ENCODE data around the gene CYREN.
"Not testable (repeated sequence)": the region's sequence is repeated elsewhere in the genome, so short reads cannot be mapped to it uniquely, and the experiment has no call there.

CYREN gene, protein sequence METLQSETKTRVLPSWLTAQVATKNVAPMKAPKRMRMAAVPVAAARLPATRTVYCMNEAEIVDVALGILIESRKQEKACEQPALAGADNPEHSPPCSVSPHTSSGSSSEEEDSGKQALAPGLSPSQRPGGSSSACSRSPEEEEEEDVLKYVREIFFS

DNA sequence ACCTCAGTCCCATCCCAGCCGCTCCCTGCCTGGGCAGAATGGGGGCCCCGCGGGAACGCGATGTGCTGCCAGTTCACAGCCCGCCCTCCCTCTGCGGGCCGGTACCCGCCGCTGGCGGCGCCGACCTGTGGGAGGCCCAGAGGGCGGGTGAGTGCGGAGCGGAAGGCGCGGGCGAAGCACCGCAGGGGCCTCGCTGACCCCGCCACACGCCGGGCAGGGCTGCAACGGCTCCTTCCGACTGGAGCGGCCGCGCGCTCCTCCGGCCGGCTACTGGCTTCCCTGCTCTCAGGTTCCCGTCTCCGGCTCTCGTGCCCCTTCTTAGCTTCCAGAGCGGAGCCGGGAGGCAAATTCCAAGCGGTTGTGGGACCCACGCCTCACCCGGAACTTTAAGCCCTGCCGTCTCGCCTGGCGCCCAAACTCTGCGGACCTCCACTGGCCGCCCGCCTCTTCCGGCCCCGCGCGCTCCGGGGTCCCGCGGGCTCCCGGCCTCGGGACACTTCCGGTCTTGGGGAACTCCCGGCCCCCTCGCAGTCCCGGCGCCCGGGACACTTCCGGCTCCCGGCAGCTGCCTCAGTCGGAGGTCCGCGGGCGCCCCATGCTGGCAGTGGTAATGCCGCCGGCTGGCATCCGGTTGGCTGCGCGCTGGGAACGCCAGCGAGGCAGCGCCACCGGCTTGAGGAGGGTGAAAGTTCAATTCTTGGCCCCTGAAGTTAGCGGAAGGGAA lies at the start of gene CYREN:
Gene CYREN, minus strand, starts transcription at position 434 of the 724 bp plus-strand sequence. CDS start 1,785 bp downstream, outside the sequence.
- peak; percentile 97 for DNase-seq (ENCODE audit: low spot score)

DNA sequence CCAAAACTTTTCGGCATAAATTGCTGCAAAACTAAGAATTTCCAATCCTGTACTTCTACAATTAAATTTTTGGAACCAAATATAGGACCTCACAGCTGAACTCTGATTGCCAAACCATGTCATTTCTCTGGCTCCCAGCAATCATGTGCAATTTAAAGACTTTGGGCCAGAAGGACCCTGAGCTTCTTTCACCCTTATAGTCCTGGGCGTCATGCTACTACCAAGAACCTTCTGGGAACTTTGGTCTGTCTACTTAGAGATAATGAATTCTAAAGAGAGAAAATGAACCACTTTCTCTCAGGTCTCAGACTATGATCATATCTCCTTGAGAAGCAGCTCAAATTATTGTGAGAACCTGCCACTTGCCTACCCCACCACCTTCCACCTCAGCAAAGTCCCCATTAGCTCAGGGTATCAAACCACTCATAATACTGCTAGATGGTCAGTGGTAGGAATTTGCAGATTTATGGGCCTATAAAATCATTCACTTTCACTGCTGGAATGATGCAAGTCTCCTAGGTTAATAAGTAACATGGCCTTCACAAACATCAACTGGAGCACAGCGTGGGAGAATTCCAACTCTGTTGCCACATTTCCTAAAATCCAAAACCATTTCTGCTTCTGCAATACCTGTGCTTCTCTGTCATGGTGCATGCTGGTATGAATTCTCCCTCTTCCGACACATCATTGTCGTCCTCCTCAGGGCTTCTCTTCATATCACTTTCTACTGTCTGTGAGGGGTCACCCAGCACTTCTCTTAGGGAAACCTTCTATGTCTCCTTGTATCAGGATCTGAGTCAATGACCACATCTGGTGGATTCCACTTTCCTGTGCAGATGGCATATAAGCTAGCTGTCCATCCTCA lies 47.4 kb upstream of the CYREN start:
- DNase-seq (ENCODE audit: low spot score): no peak

DNA sequence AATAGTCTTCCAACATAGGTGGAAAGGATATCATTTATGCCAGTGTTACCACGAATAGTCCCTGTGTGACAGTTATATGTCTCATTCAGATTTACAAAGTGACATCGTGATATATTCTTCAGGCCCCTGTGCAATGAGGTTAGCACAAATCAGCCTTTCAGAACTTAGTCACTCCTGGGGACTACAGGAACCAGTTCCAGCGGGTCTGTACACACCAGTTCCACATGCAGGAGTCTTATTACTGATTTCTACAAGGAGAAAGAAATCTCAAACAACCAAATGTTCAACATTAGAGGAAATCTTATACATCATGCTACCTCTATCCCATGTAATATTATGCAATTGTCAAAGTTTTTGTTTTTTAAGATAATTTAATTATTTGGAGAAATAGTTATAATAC lies 45.2 kb upstream of the CYREN start:
- DNase-seq (ENCODE audit: low spot score): no peak

DNA sequence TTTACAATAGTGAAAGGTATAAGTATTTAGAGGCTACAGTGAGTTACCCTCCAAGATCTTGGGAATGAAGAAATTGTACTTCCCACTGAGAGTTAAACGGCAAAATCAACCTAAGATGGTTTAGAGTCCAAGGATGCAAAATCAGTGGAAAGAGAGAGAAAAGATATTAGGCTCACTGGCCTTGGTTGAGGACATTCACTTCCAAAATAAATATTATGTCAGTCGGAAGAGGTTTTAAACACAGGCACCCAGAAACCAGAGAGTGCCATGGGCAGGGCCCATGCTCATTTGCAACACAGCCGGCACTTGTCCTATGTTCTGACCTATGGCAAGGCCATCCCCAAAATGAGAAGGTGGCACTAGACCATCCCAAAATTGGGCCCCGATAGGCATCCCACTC lies 44.7 kb upstream of the CYREN start:
- DNase-seq (ENCODE audit: low spot score): no peak

DNA sequence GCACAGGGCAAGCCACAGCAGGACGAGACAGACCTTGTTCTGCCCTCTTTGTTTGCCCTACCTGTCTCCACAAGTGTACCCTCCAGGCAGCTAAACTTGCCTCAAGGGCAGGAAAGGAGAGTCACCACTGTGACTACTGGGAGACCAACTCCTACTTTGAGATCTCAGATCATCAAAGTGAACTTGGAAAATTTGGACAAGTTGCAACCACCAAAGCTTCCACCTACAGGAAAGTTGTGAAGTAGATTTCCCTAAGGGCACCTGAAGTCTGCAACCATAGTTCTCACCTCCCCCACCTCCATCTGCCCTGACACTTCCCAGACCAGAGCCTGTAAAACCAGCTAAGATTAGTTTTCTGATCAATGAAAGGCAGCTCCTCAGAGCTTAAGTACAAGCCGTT lies 43.3 kb upstream of the CYREN start:
- no peak for DNase-seq (ENCODE audit: low spot score)

DNA sequence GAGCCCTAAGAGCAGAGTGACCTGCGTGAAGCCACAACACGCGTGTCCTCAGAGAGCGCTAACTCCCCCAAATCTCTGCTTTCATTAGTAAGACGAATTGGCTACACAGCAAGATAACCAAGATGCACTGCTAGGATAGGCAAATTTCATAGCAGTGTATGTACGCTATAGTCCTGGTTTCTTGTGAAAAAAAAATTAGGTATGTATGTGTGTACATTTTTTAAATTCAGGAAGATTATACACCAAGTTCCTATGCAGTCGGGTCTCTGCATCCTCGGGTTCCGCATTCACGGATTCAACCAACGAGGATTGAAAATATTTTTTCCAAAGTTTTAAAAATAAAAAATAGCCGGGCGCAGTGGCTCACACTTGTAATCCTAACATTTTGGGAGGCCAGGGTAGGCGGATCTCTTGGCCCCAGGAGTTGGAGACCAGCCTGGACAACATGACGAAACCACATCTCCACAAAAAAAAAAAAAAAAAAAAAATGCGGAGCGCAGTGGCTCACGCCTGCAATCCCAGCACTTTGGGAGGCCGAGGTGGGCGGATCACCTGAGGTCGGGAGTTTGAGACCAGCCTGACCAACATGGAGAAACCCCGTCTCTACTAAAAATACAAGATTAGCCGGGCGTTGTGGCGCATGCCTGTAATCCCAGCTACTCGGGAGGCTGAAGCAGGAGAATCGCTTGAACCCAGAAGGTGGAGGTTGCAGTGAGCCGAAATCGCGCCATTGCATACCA lies 41.6 kb upstream of the CYREN start:
- DNase-seq (ENCODE audit: low spot score): not testable (repeated sequence)

DNA sequence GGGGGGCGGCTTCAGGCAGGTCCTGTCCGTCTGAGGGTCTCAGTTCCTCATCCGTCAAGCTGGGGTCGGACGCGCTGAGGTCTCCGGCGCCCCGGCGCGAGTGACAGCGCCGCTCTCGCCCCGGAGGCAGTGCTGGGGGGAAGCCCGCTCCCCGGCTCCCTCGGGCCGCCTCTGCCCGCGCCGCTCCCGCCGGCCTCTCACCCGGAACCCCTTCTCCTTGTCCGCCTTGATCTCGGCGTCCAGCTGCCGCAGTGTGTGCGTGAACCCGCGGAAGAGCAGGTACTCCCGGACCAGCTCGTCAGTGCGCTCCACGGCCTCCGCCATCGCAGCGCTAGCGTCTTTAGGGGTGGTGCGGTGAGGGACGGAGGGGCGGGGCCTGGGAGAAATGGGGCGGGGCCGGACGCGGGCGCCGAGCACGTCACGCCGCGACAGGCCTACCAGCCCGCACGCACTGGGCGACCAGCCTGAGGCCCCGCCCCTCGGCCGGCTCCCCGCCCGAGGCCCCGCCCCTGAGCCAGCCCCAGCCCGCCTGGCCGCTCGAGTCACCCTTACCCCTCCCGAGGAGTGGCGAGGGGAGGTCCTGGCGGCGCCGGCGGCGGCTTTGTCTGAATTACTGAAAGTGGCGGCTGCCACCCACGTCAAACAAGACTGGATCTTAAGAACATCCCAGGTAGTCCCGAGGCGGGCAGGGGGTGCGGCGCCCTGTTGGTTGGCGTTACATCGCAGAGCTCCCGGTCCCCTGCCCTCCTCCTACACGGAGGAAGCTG lies 40.9 kb upstream of the CYREN start, which contains the start of gene WDR91:
Gene WDR91, minus strand, starts transcription at position 348 of the 767 bp plus-strand sequence. Its CDS starts 24 bp downstream, at position 324.
- peak; percentile 100 for DNase-seq (ENCODE audit: low spot score)

DNA sequence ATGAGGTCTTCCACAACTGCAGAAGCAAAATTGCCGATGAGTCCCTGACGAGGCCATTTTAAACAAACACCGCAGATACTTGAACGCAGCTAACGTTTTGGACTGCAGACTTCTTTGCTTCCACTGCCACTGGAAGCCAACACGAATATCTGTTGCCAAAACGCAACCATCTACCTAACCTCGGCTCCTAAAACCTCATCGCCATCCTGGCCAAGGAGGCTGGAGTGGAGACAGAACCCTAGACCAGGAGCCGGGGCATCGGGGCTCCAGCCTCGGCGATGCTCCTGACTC lies 40.3 kb upstream of the CYREN start:
- DNase-seq (ENCODE audit: low spot score): no peak

DNA sequence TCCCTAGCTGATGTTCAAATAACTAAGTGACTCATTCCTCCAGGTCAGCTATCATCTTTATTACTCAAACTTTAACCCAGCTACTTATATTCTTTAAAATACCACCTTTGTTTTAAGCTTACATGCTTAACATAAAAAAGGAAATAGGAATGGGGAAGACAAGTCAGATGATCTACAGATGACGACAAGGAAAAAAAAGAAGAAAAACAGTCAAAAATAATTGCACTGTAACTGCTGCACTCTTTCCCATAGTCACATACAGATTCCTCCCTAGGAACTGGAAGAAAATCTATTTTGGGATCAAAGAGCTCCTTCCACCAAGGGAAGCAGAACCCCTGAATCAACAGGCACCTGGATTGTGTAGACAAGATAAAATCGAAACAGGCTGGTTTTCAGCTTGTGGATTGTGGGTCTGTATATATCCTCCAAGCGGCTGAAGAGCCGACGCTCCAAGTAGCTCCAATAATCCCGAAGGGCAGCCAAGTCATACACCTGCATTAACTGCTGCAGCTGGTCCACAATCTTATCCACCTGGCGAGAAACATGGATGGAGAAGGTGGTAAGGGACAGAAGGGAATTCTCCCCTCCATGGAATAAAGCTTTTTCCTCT lies 38.8 kb upstream of the CYREN start:
- no peak for DNase-seq (ENCODE audit: low spot score)

DNA sequence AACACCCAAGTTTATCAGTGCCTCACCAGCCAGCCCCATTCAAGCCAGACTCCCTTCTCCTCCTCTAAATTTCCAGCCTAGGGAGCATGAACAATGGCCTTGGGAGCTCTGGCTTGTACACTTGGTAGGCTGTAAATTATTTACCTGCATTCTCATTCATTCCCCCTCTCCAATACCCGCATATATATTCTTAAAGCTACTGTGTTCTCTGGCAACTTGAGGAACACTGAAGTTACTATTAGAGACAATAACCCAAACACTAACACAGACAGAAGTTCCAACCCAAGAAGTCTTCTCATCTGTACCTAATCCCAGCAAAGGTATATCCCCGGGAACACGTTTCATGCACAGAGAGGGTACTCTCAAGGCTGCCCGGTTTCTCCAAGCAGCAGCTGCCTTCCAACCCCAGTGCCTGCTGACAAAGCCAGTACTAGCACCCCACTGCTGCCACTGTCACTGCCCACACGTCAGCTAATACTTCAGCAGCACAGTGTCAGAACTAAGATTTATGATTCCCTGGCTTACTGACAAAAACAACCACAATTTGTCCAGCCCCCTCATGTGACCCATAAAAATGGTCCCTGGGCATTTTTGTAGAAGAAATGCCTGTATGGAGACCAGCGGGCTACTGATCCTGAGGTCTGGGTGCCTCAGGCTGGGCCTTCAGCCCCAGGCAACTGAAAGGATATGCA lies 37.7 kb upstream of the CYREN start:
- no peak for DNase-seq (ENCODE audit: low spot score)

DNA sequence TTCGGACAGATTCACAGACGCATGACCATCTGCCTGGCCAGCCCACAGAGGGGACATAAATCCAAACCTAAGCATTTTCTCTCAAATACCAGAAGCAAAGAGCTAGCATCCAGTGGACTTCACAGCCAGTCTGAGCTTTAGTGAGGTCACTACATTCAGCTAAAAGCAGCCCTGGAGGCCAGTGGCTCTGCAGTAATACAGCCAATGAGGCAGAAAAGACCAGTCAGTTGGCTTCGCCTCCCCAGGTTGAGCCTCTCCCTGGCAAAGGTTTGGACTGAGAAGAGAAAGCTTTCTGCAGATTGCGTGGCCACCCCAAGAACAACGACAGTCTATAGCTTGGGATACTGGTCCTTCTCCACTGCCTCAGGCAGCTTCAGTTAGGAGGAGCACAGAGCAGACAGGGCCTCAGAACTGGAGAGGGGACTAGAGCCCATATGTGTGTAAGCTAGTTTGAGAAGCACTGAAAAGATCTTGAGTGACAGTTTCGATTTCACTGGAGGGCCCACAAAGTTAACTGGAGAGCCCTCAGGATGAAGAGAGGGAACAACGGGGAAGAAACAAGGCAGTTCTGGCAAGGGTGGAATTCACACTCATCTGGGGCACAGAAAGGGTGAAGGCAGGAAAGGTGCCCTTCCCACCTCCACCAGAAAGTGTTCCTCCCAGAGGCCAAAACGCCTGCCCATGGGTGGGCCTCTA lies 37.0 kb upstream of the CYREN start:
- DNase-seq (ENCODE audit: low spot score): no peak

DNA sequence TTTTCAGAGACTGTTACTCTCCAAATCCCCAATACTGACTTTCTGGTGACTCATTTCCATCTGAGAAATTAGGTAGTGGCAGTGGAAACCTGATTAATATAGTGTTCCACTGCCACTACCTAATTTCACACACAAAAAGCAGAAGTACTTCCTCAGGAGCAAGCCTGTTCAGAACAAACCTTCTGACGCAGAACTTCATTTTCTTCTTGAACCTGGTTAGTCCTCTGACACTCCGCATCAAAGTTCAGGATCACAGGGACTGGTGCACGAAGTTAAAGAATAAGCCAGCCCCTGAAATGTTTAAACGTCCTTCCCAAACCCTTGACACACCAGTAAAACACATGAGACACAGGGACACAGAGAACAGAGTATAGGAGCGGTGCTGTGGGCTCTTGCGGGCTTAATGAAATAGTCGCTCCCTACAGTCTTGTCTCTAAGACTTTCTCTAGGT lies 36.5 kb upstream of the CYREN start:
- no peak for DNase-seq (ENCODE audit: low spot score)

DNA sequence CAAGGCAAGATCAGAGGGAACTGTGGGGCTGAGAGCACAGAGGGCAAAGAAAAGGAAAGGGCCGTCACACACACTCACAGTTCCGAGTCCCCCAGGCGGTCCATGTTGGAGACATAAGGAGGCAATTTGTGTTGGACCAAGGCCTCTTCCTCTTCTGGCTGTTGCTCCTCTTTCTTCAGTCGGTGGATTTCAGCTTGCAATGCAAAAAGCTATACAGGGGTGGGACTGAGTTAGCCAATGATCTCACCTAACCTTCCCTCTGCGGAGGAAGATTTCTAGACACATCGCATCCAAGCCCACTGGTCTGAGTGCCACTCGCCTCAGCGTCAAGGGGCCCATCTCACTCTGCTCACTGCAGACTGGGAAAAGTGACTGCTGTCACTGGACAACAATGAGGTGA lies 35.3 kb upstream of the CYREN start:
- no peak for DNase-seq (ENCODE audit: low spot score)

DNA sequence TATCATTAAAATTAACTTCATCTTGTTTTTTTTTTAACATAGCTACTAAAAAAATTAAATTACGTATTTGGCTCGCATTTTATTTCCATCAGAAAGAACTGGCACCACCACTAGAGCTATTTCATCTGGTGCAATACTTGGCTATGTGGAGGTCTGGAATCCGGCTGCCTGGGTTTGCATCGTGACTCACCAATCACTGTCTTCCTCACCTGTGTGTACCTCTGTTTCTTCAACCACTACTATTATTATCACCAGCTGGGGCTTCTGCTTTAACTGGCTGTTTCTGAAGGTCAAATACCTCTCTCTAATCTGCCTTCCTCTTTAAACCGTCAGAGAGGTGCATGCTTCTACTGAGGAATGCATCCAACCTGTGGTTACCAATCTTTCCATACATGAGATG lies 34.4 kb upstream of the CYREN start:
- DNase-seq (ENCODE audit: low spot score): no peak

DNA sequence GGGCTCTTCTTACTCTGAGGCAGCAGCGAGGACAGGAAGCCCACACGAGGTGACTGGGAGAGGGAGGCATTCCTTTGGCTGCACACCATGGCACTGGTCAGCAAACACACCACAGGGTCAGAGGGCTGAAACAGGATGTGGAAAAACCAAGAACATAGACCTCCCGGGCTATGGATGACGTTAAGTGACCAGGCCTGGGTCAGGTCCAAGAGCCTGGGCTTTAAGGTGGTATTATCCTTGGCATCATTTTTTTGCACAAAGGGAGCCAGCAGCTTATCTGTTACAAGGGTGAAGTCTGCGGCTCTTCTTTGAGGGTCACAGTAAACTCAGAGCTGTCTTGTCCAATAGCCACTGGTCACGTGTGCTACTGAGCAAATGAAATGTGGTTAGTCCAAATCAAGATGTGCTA lies 33.8 kb upstream of the CYREN start:
- peak; percentile 86 for DNase-seq (ENCODE audit: low spot score)

DNA sequence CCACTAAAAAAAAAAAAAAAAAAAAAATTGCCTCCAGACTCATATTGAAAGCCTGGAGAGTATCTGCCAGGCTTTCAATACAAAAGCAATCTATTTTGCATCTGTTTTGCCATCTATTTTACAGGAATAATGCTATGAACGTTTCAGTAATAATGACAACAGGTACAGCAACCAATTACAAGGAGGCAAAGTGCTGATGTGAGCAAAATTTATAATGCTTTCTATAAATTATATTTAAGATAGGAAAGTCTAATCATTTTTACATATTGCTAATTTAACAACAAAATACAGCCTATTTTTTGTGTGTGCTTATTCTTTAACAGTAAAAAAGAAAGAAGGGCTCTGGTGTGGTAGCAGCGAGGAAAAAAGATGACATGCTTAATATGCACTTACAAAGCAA lies 30.8 kb upstream of the CYREN start:
- no peak for DNase-seq (ENCODE audit: low spot score)

DNA sequence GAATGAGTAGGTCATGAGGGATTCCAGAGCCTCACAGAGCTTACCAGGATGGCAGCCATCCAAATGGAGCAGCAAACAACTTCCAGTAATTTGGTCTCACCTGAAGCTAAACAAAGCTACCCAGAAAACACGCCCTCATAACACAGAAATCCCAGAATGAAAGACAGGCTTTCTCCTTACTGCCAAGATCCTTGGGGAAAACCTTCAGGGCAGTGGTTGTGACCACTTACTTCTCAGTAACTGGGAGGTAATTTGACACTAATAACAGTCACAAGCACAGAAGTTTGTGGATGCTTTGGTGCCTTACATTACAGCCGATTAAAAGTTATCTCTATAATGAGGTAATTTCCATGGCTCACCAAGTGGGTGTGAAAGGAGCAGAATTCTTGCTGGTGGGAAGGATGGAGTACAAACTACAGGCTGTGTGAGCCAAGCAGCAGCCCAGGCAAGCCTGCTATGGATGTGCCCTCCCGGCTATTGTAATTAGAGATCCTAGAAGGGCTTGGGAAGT lies 30.4 kb upstream of the CYREN start:
- no peak for DNase-seq (ENCODE audit: low spot score)

DNA sequence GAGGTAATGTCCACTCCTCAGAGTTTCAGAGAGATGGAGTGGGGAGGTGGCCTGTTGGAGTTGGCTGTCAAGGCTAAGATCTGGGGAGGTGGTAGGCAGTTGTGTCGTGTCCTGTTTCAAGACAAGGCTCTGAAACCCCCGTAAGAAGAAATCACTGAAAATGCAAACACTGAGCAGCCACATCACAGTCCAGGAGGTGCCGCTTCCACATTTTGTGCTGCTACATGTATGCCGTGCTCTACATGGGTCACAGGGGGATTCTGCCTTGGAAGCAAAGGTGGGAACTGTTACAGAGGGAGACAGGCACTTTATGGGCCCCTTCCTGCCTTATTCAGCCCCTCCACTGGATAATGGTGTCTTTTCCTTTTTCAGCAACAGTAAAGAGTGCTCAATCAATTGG lies 28.9 kb upstream of the CYREN start:
- DNase-seq (ENCODE audit: low spot score): no peak

DNA sequence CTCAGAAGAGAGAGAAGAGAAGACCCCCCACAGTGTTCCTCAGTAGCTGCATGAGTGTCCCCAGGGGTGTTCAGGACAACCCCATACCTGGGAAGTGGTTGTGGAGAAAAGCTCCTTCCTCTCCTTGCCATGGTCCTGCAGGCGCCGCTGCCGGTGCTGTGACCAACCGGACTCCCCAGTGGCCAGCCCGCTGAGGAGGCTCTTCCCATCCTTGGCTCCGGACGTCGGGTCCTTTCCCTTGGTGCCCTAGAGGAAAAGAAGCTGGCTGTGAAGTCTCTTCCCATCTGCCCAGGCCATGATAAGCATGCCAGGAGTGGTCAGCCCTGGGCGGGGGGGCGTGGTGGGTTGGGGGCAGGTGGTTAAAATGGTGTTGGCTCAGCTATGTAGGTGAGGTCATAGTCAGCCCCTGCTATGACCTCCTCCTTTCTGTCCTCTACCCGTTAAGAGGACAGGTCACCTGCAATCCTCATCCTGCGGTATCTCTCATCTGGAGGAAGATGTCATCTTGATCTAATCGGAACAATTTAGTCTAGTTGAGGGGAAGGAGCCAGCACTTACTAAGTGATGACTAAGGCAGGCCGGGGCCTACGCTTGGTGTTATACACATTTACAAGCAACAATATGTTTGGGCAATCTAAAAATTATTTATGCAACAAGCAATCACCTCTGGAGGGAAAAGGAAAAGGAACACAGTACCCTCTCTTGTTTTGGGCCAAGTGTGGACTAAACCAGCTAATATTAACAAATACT lies 27.6 kb upstream of the CYREN start:
- DNase-seq (ENCODE audit: low spot score): no peak

All from AG08396 (cell line).